DMS79 treated with DMSO at 0.1 percent for 48 hours (cell line): Measurements from ENCODE around the gene C1orf159.
"Not testable (repeated sequence)": the region's sequence is repeated elsewhere in the genome, so short reads cannot be mapped to it uniquely, and the experiment has no call there.

ENCODE experiments used
- DNase-seq: peaks from one replicate; lab custom pipeline; 2025; lab: John Stamatoyannopoulos, UW

Gene C1orf159

DNA sequence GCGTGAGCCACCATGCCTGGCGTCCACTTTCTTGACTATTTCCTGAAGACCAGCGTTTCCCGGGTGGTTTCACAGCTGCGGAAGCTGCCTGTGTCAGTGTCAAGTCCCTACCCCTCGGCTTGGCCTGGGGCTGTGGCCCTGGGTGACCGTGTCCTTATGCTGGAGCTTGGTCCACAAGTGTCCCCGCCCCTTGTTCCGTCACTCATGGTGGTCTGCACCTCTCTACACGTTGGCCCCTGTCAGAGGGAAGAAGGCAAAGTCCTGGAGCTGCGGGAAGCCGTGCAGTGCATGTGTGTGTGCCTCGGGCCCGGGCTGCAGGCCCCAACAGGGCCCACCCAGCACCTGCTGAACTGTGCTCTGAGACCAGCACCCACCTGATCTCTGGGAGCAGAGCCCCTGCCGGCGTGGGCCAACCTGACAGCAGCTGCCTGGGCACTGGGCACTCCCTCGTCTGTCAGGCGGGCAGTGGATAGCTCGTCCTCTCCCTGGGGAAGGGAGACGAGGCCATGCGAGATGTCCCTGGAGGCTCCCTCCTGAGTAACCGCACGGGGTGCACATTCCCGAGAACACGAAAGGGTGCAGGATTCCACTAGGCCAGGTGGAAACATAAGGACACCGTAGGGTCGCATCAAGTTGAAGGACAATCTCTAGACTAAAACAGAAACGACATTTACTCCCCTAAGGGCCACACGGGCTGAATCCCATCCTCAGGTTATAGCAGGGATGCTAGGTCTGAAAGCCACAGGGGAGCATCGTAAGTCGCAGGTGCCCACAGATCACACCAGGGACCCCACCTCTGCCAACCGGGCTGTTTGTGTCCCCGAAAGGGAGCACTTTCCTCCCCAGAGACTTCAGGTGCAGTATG lies 2.4 kb upstream of the C1orf159 start:
- DNase-seq = no peak

DNA sequence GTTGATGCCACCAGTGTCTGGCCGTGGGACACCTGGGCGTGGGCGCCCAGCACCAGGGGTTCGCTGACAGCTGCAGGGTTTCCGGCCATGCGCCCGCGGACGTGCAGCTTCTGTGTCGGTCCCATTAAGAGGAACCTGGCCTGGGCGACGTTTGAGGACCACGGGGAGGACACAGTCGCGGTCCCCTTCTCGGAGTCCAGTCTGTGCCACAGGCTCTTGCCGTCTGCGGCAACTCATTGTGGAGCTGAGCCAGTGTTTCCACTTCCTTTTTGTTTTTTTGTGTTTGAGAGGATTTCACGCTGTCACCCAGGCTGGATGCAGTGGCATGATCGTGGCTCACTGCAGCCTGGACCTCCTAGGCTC lies 1.6 kb upstream of the C1orf159 start:
- DNase-seq = no peak

DNA sequence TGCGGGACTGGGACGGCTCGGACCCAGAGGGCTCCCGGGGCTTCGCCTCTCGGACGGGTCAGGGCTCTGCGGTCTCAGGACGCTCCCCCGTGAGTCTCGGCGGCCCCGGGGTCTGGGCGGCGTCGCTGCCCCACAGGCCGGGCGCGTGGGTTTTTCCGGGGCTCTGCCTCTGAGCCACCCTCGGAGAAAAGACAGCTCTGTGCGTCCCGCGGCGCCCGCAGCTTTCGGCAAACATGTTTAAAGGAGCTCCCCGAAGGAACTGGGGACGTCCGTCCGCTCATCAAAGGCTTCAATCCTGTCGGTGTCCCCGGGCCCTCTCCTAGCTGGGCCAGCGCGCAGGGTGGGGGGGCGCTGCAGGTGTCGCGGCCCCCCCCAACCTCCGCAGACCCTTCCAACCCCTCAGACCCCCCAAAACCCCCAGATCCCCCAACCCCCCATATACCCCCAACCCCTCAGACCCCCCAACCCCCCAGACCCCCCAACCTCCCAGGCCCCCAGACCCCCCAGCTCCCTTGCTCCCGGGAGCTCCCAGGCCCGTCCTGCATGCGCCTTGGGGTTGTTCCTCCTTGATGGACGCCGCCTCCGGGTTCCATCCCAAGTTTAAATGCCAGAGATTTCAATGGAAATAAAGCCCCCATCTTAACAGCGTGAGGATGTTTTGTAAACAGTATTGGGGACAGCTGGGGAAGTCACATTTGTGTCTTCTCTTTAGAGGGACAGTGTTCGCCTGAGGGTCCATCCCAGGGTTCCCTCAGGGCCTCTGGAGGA lies 996 bp upstream of the C1orf159 start:
- no peak for DNase-seq

DNA sequence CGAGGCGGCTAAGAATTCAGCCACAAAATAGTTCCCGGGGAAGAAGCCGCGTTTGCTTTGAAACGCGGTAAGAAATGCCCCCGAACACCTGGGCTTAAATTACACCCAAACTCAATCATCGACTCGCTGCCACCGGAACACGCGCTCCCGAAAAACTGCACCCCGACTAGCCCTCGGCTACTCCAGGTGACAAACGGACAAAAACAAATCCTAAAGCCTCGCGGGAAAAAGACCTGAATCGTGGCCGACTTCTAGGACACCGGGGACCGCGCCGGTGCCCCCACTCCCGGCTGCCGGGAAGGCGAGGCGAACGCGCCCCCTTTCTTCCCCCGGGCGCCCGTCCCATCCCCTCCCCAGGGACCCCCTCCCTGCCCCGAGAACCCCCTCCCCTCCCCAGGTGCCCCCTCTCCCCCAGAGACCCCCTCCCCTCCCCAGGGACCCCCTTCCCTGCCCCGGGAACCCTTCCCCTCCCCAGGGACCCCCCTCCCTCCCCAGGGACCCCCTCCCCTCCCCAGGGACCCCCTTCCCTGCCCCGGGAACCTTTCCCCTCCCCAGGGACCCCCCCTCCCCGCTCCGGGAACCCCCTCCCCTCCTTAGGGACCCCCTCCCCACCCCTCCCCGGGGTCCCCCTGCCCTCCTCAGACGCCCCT lies 628 bp downstream of the C1orf159 start:
- DNase-seq = no peak

DNA sequence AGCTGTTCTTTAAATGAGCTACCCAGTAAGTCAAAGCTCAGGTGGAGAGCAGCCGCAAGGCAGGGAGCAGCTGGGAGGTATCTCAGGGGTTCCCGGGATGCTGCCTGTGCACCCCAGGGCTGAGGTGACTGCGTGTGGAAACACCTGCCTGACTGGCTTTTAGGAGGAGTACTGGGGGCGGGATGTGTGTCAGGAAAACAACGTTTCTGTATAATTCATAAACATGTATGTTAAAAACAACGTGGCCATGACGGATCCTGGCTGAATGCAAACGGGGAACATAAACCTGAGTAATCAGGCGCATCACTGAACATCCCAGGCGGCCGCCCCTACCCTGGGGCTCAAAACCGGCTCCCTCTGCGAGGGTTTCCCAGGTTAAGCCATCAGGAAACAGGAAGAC lies 1.5 kb downstream of the C1orf159 start:
- no peak for DNase-seq

DNA sequence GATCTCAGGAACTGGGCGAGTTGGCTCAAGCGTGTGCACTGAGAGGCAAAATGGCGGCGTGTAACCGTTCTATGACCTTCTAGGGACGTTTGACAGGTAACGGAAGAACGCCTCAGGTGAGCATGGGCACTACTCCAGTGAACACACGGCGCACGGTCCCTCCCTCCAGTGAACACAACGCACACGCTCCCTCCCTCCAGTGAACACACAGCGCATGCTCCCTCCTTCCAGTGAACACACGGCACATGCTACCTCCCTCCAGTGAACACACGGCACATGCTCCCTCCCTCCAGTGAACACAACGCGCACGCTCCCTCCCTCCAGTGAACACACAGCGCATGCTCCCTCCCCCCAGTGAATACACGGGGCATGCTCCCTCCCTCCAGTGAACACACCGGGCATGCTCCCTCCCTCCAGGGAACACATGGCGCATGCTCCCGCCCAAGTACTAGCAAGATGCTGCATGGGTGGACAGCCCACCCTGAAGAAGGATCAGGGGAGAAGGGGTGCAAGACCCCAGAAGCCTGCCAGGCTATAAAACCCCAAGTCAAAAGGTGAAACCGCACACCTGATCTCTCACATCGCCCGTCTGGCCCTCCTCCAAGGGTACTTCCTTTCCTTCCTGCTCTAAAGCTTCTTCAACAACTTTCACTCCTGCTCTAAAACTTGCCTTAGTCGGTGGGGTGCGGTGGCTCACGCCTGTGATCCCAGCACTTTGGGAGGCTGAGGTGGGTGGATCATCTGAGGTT lies 3.5 kb downstream of the C1orf159 start:
- DNase-seq = no peak

DNA sequence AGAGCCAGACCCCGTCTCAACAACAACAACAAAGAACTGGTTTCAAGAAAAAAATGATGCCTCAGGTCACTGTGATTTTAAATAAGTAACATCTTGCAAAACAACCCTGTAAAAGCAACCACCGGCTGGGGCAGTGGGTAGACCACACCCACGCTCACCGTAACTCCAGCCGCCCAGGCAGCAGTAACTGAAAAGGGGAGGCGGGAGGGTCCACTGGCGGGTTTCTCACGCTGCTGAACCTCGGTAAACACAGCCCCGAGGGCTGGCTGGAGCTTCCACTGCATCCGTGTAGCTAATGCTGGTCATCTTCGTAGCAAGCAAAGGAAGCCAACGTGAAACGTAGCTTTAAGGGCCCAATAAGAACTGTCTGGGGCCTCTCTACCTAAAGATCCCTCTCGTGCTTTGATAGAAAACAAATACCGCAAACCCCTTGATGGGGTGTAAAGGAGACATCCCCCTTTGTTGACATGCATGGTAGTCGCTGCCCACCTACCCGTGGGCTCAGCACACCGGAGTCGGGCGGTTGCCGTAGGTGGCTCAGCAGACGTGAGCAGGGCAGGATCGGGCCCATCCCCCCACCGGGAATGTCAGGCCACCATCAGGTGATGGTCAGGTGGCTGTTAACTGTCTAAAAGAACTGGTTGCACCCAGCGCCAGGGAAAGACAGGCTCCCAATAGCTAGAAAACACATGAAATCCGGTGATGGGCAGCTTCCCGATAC lies 4.2 kb downstream of the C1orf159 start:
- no peak for DNase-seq

DNA sequence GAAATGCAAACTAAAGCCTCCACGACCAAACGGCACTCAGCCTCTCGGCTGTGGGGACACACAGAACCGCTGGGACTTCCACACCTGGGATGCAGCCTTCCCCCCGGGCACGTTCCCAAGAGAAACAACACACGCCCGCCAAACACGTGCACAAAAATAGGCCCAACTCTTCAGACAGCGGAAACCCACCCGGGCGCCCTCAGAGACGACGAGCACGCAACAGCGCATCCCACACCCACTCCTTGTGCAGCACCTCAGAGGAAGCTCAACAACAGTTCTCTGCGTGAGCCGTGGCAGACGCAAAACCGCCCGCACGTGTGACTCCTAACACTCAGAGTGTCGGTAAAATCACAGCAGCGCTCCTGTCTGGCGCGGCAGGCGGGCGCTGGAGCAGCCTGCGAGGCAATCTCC lies 5.3 kb downstream of the C1orf159 start:
- DNase-seq = no peak

DNA sequence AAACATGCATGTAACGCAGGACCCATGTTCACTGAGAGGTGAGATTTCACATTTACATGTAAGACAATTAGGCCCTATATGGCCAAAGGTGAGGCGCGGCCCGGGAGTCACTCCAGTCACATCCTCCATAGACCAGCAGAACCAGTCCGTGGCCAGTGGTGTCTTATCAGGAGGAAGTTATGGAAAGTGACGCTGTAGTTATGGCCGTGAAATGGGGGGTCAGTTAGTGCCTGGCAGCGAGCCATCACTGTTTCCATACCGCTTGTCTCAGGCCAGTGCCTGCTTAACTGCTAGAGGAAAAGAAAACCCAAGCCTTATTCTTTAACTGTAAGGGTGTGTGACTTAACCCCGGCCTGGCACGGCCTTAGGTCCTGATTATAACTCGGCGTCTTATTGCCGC lies 6.1 kb downstream of the C1orf159 start:
- DNase-seq = no peak

DNA sequence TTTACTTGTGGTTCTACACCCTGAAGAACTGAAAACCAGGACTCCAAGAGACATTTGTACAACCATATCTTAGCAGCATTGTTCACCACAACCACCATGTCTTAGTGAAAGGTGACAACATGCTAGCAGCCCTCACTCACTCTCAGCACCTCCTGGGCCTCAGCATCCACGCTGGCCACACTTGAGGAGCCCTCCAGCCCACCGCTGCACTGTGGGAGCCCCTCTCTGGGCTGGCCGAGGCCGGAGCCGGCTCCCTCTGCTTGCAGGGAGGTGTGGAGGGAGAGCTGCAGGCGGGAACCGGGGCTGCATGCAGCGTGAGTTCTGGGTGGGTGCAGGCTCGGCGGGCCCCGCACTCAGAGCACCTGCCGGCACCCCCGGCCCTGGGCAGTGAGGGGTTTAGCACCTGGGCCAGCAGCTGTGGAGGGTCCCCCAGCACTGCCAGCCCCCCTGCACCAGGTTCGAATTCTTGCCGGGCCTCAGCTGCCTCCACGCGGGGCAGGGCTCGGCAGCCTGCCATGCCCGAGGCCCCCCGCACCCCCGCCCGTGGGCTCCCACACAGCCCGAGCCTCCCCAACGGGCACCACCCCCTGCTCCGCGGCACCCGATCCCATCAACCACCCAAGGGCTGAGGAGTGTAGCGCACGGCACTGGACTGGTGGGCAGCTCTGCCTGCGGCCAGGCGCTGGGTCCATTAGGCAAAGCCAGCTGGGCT lies 9.2 kb downstream of the C1orf159 start:
- DNase-seq = no peak

DNA sequence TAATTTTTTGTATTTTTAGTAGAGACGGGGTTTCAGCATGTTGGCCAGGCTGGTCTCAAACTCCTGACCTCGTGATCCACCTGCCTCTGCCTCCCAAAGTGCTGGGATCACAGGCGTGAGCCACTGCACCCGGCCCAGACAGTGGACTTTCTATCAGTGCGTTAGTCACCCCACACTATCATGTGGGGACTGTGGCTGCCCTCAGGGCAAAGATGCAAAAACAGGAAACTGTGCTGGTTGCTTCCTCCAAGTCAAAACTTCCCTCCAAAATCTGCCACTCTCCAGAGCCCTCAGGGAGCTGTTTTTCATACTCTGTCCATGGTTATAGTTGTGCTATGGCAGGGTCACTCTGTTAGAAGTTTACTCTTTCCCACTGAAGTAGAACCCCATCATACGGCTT lies 11.7 kb downstream of the C1orf159 start:
- DNase-seq = not testable (repeated sequence)

DNA sequence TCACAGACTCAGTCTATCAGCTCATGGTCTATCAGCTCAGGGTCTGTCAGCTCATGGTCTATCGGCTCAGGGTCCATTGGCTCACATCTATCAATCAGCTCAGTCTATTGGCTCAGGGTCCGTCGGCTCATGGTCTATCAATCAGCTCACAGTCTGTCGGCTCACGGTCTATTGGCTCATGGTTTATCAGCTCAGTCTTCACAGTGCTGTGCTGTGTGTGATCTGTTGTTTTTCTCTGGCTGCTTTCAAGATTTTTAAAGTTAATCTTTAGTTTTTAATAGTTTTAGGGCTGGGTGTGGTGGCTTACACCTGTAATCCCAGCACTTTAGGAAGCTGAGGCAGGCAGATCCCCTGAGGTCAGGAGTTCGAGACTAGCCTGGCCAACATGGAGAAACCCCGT lies 14.4 kb downstream of the C1orf159 start:
- DNase-seq = no peak

DNA sequence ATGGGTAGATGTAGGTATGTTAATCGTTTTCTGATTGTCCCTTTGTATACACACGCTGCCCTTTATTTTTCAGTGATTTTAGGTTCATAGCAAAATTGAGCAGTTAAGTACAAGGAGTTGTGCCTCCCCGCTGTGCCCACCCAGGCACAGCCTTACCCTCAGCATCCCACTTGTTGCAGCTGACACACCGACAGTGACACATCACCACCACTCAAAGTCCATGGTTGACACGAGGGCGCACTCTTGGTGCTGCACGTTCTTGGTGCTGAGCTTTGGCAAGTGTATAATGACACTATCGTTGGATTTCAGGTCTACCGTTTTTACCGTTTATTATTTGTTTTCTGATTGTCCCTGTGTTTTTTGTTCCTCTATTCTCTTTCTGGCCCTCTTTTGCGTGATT lies 15.6 kb downstream of the C1orf159 start:
- DNase-seq = no peak

DNA sequence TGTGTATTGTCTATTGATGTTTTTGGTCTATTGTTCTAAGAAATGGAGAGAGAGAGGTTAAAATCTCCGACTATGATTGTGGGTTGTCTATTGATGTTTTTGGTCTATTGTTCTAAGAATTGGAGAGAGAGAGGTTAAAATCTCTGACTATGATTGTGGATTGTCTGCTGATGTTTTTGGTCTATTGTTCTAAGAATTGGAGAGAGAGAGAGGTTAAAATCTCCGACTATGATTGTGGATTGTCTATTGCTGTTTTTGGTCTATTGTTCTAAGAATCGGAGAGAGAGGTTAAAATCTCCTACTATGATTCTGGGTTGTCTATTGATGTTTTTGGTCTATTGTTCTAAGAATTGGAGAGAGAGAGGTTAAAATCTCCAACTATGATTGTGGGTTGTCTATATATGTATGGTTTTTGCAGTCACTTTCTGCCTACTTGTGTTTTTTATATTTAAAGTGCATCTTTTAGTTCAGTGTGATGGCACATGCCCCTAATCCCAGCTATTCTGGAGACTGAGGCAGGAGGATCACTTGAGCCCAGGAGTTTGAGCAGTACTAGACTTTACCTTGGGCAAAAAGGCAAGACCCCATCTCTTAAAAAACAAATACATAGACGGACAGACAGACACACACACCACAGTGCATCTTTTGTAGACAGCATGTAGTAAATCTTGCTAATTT lies 16.2 kb downstream of the C1orf159 start:
- DNase-seq = no peak

DNA sequence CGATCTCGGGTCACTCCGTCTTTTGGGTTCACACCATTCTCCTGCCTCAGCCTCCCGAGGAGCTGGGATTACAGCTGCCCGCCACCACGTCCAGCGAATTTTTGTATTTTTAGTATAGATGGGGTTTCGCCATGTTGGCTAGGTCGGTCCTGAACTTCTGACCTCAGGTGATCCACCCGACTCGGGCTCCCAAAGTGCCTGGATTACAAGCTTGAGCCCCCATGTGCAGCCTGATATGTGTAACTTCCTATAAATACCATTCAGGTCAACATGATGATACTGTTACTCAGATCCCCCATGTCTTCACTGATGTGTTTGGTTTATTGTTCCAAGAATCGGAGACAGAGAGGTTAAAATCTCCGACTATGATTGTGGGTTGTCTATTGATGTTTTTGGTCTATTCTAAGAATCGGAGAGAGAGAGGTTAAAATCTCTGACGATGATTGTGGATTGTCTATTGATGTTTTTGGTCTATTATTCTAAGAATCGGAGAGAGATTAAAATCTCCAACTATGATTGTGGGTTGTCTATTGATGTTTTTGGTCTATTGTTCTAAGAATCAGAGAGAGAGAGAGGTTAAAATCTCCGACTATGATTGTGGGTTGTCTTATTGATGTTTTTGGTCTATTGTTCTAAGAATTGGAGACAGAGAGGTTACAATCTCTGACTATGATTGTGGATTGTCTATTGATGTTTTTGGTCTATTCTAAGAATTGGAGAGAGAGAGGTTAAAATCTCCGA lies 17.0 kb downstream of the C1orf159 start:
- no peak for DNase-seq

DNA sequence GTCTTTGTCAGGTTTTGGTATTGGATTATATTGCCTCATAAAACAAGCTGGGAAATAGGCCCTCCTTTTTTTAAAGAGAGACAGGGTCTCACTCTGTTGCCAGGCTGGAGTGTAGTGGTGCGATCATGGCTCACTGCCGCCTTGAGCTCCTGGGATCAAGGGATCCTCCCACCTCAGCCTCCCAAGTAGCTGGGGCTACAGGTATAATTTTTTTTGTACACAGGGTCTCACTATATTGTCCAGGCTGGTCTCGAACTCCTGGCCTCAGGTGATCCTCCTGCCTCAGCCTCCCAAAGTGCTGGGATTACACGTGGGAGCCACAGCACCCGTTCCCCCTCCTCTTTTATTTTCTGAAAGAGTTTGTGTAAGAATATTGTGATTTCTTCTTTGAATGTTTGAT lies 19.8 kb downstream of the C1orf159 start:
- DNase-seq = not testable (repeated sequence)

DNA sequence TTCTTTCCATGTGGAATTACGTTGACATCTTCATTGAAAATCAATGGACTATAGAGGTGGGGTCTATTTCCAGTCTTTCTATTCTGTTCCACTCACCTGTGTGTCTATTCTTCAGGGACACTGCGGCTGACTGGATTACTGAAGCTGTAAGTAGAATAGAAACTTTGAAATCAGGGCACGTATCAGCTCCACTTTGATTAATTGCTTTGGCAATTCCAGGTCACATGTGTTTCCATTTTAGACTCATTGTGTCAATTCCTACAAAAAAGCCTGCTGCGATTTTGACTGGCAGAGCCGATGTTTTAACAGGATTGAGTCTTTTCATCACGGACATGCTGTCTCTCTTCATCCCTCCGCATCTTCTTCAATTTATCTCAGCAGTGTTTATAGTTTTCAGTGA lies 20.9 kb downstream of the C1orf159 start:
- DNase-seq = no peak

DNA sequence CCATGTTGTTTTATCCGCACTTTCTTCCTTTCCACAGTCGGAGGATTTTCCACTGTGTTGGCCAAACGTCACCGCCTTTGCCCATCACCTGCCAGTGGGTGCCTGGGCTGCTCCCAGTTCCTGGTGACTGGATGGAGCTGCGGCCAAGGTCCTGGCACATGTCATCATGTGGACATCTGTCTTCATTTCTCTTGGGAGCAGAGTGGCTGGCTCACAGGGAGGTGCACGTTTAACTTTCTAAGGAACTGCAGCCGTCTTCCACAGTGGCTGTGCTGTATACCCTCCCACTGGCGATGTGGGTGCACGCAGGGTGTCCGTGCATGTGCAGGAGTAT lies 22.3 kb downstream of the C1orf159 start:
- no peak for DNase-seq

DNA sequence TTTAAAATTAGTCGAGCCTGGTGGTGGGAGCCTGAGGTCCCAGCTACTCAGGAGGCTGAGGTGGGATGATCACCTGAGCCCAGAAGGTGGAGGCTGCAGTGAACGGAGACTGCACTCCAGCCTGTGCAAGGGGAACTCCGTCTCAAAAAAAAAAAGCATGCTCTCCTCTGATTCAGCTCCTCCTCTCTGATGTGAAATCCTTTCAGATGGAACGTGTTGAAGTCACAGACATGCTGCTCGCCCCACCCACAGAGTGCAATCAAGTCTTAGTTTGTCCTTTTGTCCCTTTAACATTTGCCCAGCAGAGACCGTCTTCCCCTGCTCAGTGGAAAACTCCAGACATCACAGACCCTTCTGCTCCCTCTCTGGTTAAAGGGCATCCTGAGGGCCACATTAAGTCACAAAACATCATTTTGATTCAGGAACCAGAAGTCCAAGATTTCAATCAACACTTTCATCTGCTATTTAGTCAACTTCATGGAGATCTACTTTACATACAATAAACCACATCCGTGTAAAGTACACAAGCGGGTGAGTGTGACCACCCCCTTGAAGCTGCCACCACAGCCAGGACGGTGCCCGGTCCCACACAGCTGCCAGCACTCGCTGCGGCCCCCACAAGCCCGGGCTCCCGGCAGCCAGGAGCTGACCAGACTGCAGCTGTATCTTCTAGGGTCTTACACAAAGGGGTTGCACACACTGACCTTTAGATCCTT lies 22.8 kb downstream of the C1orf159 start:
- DNase-seq = no peak
